ENCODE data around the gene SAG. TPM values are rescaled to one million over a fixed set of nuclear protein-coding genes. Genes with fewer than 3 reads are reported as not detected.

Gene SAG
- total and polyA plus RNA-seq, 7 donors: not detected

DNA sequence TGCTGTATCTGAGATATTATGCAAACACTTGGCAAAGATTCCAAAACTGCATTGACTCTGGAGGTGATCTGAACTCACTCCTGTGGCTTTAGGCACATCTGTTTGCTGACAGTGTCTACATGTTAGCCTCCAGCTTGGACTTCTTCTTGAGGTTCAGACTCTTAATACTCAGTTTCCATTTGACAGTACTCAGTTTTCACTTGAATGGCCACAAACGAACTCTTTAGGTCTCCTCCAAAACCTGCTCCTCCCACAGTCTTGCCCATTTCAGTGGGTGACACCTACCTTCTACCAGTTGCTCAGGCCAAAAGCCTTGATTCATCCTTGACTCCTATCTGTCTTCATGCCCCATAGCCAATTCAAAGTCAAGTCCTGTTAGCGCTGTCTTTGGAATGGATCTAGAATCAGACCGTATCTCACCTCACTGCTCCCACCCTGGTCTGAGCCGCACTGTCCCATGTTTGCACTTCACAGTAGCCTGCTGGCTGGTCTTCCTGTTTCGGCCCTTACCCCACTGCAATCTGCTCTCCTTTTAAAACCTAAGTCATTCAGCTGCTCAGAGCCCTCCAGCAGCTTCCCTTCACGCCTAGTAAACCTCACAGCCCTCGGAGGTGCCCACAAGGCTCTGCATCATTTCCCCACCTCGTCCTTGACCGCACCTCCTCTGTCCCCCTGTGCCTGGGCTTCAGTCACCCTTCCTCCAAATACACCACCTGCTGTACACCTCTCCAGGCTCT is 45.6 kb upstream of the SAG start:
- Histone ChIP-seq H3K4me3 (no peak overlapping the region), H3K36me3 (peaks cover 28 to 100% (median 51%) of the 10 kb centered on the region in 4 donors), H3K4me1 (no peaks in the 10 kb centered on the region), H3K9me3 (no peaks in the 10 kb centered on the region), H3K27ac (no peak overlapping the region), H3K27me3 (no peaks in the 10 kb centered on the region)
- intact Hi-C loops (cut with DNase I): no loop called here
- no peak for TF ChIP-seq CTCF (IDR thresholded peaks at IDR 0.05)
- no peak for TF ChIP-seq POLR2AphosphoS5 (IDR thresholded peaks at IDR 0.05)
- TF ChIP-seq POLR2A (IDR thresholded peaks at IDR 0.05): no peak
- TF ChIP-seq EP300 (IDR thresholded peaks at IDR 0.05): no peak
- DNase-seq: no peak
- WGBS, 2 donors: 82 to 88% methylated on average over 9 of the region's 9 CpGs

DNA sequence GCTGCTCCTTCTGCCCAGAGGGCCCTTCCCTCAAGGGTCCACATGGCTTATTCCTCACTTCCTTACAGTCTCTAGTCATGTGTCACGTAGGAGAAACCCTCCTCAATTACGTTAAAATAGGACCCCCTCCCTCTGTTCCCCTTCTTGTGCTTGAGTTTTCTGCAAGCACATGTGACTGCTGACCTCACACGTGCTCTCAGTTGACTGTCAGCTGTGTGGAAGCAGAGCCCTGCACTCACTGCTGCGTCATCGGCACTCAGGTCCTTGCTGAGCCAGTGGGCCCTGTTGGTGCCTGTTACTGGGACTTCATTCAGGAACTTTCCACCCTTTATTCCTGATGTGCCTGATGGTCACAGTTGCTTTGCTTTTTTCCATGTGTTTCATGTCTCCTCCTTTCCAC is 45.1 kb upstream of the SAG start:
- Histone ChIP-seq H3K4me1 (no peaks in the 10 kb centered on the region), H3K9me3 (no peaks in the 10 kb centered on the region), H3K27me3 (no peaks in the 10 kb centered on the region), H3K36me3 (peaks cover 24 to 100% (median 50%) of the 10 kb centered on the region in 4 donors), H3K4me3 (no peak overlapping the region), H3K27ac (no peak overlapping the region)
- DNase-seq: no peak
- WGBS, 2 donors: 85 to 93% methylated on average over 5 of the region's 5 CpGs
- no peak for TF ChIP-seq CTCF (IDR thresholded peaks at IDR 0.05)
- no peak for TF ChIP-seq EP300 (IDR thresholded peaks at IDR 0.05)
- TF ChIP-seq POLR2A (IDR thresholded peaks at IDR 0.05): no peak
- TF ChIP-seq POLR2AphosphoS5 (IDR thresholded peaks at IDR 0.05): no peak
- intact Hi-C loops (cut with DNase I): no loop called here

DNA sequence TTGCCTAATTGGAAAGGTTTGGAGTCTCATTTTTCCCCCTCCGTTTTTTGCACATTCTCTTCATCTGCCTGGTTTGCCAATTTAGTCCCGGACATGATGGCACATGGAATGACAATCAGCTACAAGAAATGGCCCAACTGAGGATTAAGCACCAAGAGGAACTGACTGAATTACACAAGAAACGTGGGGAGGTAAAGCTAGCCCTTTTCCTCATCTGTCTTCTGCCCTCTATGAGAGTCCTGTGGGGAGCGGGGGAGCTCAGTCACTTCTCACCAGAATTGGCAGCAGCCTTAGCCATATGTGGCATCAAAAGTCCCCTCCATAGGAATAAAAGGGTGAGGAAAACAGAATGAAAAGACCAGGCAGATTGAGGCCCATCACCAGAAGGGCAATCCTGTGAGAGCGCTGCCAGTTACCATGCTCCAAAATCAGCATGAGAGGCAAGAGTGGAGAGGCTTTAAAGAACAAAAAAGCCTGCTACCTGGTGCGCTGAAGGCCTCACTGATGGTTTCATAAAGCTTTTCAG is 44.5 kb upstream of the SAG start:
- Histone ChIP-seq H3K4me1 (no peaks in the 10 kb centered on the region), H3K27me3 (no peaks in the 10 kb centered on the region), H3K27ac (no peak overlapping the region), H3K4me3 (no peak overlapping the region), H3K36me3 (peaks cover 26 to 100% (median 52%) of the 10 kb centered on the region in 4 donors), H3K9me3 (no peaks in the 10 kb centered on the region)
- 94% methylated on average over 6 of the region's 6 CpGs for WGBS, 2 donors
- no peak for DNase-seq
- intact Hi-C loops (cut with DNase I): no loop called here
- TF ChIP-seq CTCF (IDR thresholded peaks at IDR 0.05) (no peak), EP300 (IDR thresholded peaks at IDR 0.05) (no peak), POLR2AphosphoS5 (IDR thresholded peaks at IDR 0.05) (no peak), POLR2A (IDR thresholded peaks at IDR 0.05) (no peak)

GRCh38 chr2:233264667-233265066 is 42.9 kb upstream of the SAG start:
- no peak for DNase-seq
- intact Hi-C loops (cut with DNase I): no loop called here
- Histone ChIP-seq H3K4me3 (no peak overlapping the region), H3K27ac (no peak overlapping the region), H3K4me1 (no peaks in the 10 kb centered on the region), H3K9me3 (no peaks in the 10 kb centered on the region), H3K27me3 (no peaks in the 10 kb centered on the region), H3K36me3 (peaks cover 26 to 99% (median 47%) of the 10 kb centered on the region in 4 donors)
- 90 to 96% methylated on average over 8 of the region's 8 CpGs for WGBS, 2 donors
- TF ChIP-seq CTCF (IDR thresholded peaks at IDR 0.05): no peak
